KMS-11 (cell line): Measurements from ENCODE around the gene TAS1R1.

ENCODE experiments used
- H2AFZ ChIP-seq: fragments of 200-600 bp; sonication (generic); 2 replicates; pipeline ENCODE4 v1.6.1; 2016; ENCODE audit warnings: antibody characterized with exemption, mixed run types, low read depth
- H3K27ac ChIP-seq: fragments of 200-600 bp; sonication (generic); 2 replicates; pipeline ENCODE4 v1.6.1; 2016; ENCODE audit warnings: mild to moderate bottlenecking, mixed run types
- H3K27me3 ChIP-seq: fragments of 200-600 bp; sonication (generic); 2 replicates; pipeline ENCODE4 v1.6.1; 2017; ENCODE audit warnings: mild to moderate bottlenecking, low read depth, mixed run types, moderate library complexity; ENCODE audit not compliant: insufficient read depth
- H3K36me3 ChIP-seq: fragments of 200-600 bp; sonication (generic); 2 replicates; pipeline ENCODE4 v1.6.1; 2017; ENCODE audit warnings: mild to moderate bottlenecking, mixed run types; ENCODE audit not compliant: insufficient read depth
- H3K4me1 ChIP-seq: fragments of 200-600 bp; sonication (generic); 2 replicates; pipeline ENCODE4 v1.6.1; 2016; ENCODE audit warnings: mild to moderate bottlenecking, low read depth, mixed run types; ENCODE audit not compliant: poor library complexity, severe bottlenecking
- H3K4me2 ChIP-seq: fragments of 200-600 bp; sonication (generic); 2 replicates; pipeline ENCODE4 v1.7.0; 2016; ENCODE audit warnings: mild to moderate bottlenecking, mixed run types
- H3K4me3 ChIP-seq: fragments of 200-600 bp; sonication (generic); IDR thresholded peaks from 2 replicates; pipeline ENCODE4 v1.6.1; 2017; ENCODE audit warnings: low read depth, low read length, mixed read lengths; ENCODE audit not compliant: insufficient read depth
- H3K79me2 ChIP-seq: fragments of 200-600 bp; sonication (generic); 2 replicates; pipeline ENCODE4 v1.6.1; 2016; ENCODE audit warnings: low read depth, mixed run types; ENCODE audit not compliant: insufficient read depth
- H3K9ac ChIP-seq: fragments of 200-600 bp; sonication (generic); 2 replicates; pipeline ENCODE4 v1.6.1; 2016; ENCODE audit warnings: mild to moderate bottlenecking, mixed run types
- H4K20me1 ChIP-seq: fragments of 200-600 bp; sonication (generic); 2 replicates; pipeline ENCODE4 v1.6.1; 2016; ENCODE audit warnings: mild to moderate bottlenecking, mixed run types; ENCODE audit not compliant: insufficient read depth
- TF ChIP-seq, protein P1 (sequence below): fragments of 200-600 bp; sonication (generic); conservative IDR thresholded peaks from 2 replicates; pipeline ENCODE4 v1.6.1; 2017; ENCODE audit warnings: low read depth, mild to moderate bottlenecking, antibody characterized with exemption, low read length, moderate library complexity, mixed read lengths

Gene TAS1R1

DNA sequence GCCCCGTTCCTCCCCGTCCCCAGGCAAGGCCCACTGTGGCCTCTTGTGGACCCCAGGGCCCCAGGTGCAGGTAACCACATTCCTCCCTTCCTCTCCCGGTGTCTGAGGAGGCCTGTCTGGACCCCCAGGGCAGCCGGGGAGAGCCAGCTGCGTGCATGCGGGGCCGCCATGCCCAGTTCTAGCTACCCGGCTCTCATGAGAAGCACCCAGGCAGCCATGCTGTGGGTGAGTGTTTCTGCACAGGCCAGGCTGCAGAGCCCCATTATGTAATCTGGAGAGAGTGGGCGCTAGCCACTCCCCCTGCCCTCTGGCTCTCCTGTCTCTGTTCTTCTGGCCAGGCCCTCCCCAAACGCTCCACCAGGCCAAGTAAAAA, 45.2 kb upstream of the TAS1R1 start:
- Histone ChIP-seq H2AFZ (no peak overlapping the region), H3K27me3 (peaks cover 46% of the 10 kb centered on the region), H3K79me2 (no peaks in the 10 kb centered on the region), H3K4me1 (no peaks in the 10 kb centered on the region), H3K4me3 (no peak overlapping the region), H4K20me1 (no peaks in the 10 kb centered on the region), H3K27ac (no peak overlapping the region), H3K36me3 (no peaks in the 10 kb centered on the region), H3K4me2 (no peak overlapping the region), H3K9ac (no peak overlapping the region)
- TF ChIP-seq, protein P1, sequence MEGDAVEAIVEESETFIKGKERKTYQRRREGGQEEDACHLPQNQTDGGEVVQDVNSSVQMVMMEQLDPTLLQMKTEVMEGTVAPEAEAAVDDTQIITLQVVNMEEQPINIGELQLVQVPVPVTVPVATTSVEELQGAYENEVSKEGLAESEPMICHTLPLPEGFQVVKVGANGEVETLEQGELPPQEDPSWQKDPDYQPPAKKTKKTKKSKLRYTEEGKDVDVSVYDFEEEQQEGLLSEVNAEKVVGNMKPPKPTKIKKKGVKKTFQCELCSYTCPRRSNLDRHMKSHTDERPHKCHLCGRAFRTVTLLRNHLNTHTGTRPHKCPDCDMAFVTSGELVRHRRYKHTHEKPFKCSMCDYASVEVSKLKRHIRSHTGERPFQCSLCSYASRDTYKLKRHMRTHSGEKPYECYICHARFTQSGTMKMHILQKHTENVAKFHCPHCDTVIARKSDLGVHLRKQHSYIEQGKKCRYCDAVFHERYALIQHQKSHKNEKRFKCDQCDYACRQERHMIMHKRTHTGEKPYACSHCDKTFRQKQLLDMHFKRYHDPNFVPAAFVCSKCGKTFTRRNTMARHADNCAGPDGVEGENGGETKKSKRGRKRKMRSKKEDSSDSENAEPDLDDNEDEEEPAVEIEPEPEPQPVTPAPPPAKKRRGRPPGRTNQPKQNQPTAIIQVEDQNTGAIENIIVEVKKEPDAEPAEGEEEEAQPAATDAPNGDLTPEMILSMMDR = no peak

DNA sequence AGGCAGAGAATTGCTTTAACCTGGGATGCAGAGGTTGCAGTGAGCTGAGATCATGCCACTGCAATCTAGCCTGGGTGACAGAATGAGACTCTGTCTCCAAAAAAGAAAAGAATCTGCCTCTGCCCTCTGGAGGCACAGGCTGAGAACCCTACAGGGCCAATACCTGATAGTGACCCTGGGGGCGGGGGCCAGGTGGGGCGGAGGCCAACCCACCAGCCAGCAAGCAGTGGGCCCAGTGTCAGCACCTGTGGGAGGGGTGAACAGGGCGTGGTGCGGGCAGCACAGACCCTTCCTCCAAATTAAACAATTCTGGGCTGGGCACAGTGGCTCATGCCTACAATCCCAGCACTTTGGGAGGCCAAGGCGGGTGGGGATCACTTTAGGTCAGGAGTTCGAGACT, 44.6 kb upstream of the TAS1R1 start:
- TF ChIP-seq, protein P1 = no peak
- H3K4me2 ChIP-seq = no peak overlapping the region

DNA sequence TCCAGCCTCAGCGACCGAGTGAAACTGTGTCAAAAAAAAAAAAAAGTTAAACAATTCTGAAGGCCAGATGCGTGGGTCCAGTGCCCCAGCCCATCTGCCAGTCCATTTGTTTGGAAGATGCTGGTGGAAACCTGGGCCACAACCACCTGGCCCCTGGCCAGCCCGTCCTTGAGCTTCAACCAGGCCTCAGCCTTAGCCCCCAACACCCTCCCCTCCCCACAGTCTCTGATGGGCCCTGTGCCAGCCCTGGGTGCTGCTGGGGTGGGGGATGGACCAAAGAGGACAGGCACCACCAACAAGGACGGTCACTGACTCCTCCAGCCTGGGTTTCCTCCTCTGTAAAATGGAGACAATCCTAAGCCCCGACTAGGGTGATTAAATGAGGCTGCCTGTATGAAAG, 44.1 kb upstream of the TAS1R1 start:
- TF ChIP-seq, protein P1 = no peak
- no peaks in the 10 kb centered on the region for H3K4me1 ChIP-seq
- no peak overlapping the region for H3K4me2 ChIP-seq
- H3K9ac ChIP-seq = no peak overlapping the region
- no peaks in the 10 kb centered on the region for H3K36me3 ChIP-seq
- H3K27ac ChIP-seq = no peak overlapping the region
- no peaks in the 10 kb centered on the region for H4K20me1 ChIP-seq
- no peak overlapping the region for H3K4me3 ChIP-seq
- H3K79me2 ChIP-seq = no peaks in the 10 kb centered on the region
- H3K27me3 ChIP-seq = peaks cover 35% of the 10 kb centered on the region
- H2AFZ ChIP-seq = no peak overlapping the region

More for the DNA sequence above, 44.6 kb upstream of the TAS1R1 start:
- Histone ChIP-seq H3K27me3 (peaks cover 41% of the 10 kb centered on the region), H3K79me2 (no peaks in the 10 kb centered on the region), H4K20me1 (no peaks in the 10 kb centered on the region), H3K9ac (no peak overlapping the region), H2AFZ (no peak overlapping the region), H3K4me3 (no peak overlapping the region), H3K27ac (no peak overlapping the region), H3K36me3 (no peaks in the 10 kb centered on the region), H3K4me1 (no peaks in the 10 kb centered on the region)

DNA sequence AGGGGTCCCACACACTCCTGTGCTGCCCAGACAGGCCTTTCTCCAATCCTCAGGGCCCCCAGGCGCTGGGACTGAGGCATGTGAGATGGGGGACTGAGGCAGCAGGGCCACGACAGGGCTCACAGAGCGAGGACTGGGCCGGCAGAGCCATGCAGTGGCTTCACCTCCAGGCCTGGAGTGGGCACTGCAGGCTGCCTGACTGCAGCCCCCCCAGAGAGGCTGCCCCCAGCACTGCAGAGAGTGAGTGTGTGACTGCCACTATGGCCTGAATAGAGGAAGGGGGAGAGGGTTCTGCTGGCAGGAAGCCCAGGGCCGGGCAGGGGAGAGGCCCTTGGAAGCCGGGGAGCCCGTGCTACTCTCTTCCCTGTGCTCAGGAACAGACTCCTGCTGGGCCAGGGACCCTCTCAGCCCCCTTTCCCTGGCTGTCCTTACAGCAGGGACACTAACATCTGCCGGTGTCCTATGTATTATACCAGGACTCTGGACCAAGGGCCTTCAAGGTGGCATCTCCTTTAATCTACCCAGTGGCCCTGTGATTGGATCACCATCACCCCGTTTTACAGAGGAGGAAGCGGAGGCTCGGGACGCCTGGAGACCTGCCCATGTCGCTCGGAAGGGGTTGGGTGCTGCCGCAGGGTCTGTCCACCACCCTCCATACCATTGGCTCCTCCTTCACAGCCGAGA, 43.4 kb upstream of the TAS1R1 start:
- no peak overlapping the region for H3K27ac ChIP-seq
- H3K4me2 ChIP-seq = no peak overlapping the region
- H3K4me1 ChIP-seq = no peaks in the 10 kb centered on the region
- H4K20me1 ChIP-seq = no peaks in the 10 kb centered on the region
- no peak overlapping the region for H3K4me3 ChIP-seq
- no peaks in the 10 kb centered on the region for H3K36me3 ChIP-seq
- H3K9ac ChIP-seq = no peak overlapping the region
- no peaks in the 10 kb centered on the region for H3K79me2 ChIP-seq
- H3K27me3 ChIP-seq = peaks cover 28% of the 10 kb centered on the region; the same call in 1 of the 2 replicates
- no peak overlapping the region for H2AFZ ChIP-seq
- TF ChIP-seq, protein P1 = no peak
